Naive thymus-derived CD4-positive, alpha-beta T cell (primary cell): ENCODE measurements around the gene SLC2A11. TPM values are rescaled to one million over a fixed set of nuclear protein-coding genes. Genes with fewer than 3 reads are reported as not detected.
"Not testable (repeated sequence)": the region's sequence is repeated elsewhere in the genome, so short reads cannot be mapped to it uniquely, and the experiment has no call there.

ENCODE experiments used
- ATAC-seq: fragments of 150-1000 bp; cut with Tn5 transposase; 2 replicates; pipeline ENCODE4 v1.10.0; 2021; ENCODE audit warnings: mild to moderate bottlenecking, moderate library complexity
- CTCF ChIA-PET: fragments of 350-600 bp; sonication (Branson Sonifier 250); formaldehyde crosslinking; loops from one replicate; lab custom pipeline; 2021; ENCODE audit warnings: antibody characterized with exemption; lab: Charles Lee
- POLR2A ChIA-PET: fragments of 350-600 bp; sonication (Branson Sonifier 250); formaldehyde crosslinking; loops from one replicate; lab custom pipeline; 2021; ENCODE audit warnings: antibody characterized with exemption, inconsistent platforms; lab: Charles Lee
- DNase-seq, 9 donors: peaks; one replicate each; pipeline versions ENCODE4 v3.0.0 to v3.0.0-alpha.2; 2020 to 2022; ENCODE audit warnings: mixed read lengths in 1 of 9
- H3K27ac ChIP-seq: one replicate; pipeline ENCODE4 v1.7.0; 2013; ENCODE audit warnings: mild to moderate bottlenecking, low read depth, low read length, moderate library complexity
- H3K27me3 ChIP-seq, 2 donors: one replicate each; pipeline ENCODE4 v1.7.0; 2013; ENCODE audit warnings: low read length in 2 of 2, mild to moderate bottlenecking in 2 of 2, moderate library complexity in 2 of 2; ENCODE audit not compliant: control insufficient read depth in 2 of 2, insufficient read depth in 2 of 2
- H3K36me3 ChIP-seq, 3 experiments: 1 replicate in 2 of 3; 2 replicates in 1 of 3; pipeline ENCODE4 v1.7.0; 2013; ENCODE audit warnings: low read length in 3 of 3, mild to moderate bottlenecking in 3 of 3, moderate library complexity in 1 of 3; ENCODE audit not compliant: insufficient read depth in 3 of 3, control insufficient read depth in 2 of 3
- H3K4me1 ChIP-seq, 2 donors: one replicate each; pipeline ENCODE4 v1.7.0; 2013; ENCODE audit warnings: low read length in 2 of 2, mild to moderate bottlenecking in 2 of 2, moderate library complexity in 1 of 2; ENCODE audit not compliant: control insufficient read depth in 2 of 2, insufficient read depth in 2 of 2
- H3K4me3 ChIP-seq: 2 replicates; pipeline ENCODE4 v1.7.0; 2013; ENCODE audit warnings: mild to moderate bottlenecking, low read length
- H3K9me3 ChIP-seq, 3 experiments: 1 replicate in 2 of 3; 2 replicates in 1 of 3; pipeline ENCODE4 v1.7.0; 2013; ENCODE audit warnings: low read length in 3 of 3; ENCODE audit not compliant: control insufficient read depth in 2 of 3
- H3K27ac Mint-ChIP-seq, 9 donors: one replicate each; pipeline ENCODE4 v1.8.0; 2020 to 2022; ENCODE audit warnings: mixed read lengths in 9 of 9, mild to moderate bottlenecking in 8 of 9, moderate library complexity in 5 of 9, inconsistent platforms in 2 of 9
- H3K27me3 Mint-ChIP-seq, 5 donors: one replicate each; pipeline ENCODE4 v1.8.0; 2021 to 2022; ENCODE audit warnings: mixed read lengths in 5 of 5, mild to moderate bottlenecking in 1 of 5
- H3K36me3 Mint-ChIP-seq, 5 donors: one replicate each; pipeline ENCODE4 v1.8.0; 2020 to 2022; ENCODE audit warnings: mixed read lengths in 5 of 5, mild to moderate bottlenecking in 3 of 5, inconsistent platforms in 1 of 5
- H3K4me1 Mint-ChIP-seq, 7 donors: one replicate each; pipeline ENCODE4 v1.8.0; 2020 to 2022; ENCODE audit warnings: mixed read lengths in 7 of 7, mild to moderate bottlenecking in 3 of 7, inconsistent platforms in 1 of 7
- H3K4me3 Mint-ChIP-seq, 10 donors: one replicate each; pipeline ENCODE4 v1.8.0; 2020 to 2022; ENCODE audit warnings: mild to moderate bottlenecking in 10 of 10, mixed read lengths in 10 of 10, moderate library complexity in 6 of 10, inconsistent platforms in 2 of 10
- H3K9me3 Mint-ChIP-seq, 11 donors: one replicate each; pipeline ENCODE4 v1.8.0; 2020 to 2022; ENCODE audit warnings: mixed read lengths in 11 of 11, mild to moderate bottlenecking in 4 of 11, inconsistent platforms in 1 of 11, moderate library complexity in 1 of 11
- intact Hi-C, 2 donors: fragments of 100-400 bp; cut with micrococcal nuclease; formaldehyde crosslinking; loops; one replicate each; pipeline ENCODE4 v1.15.1; 2023
- polyA plus RNA-seq, 2 donors: library from polyadenylated mRNA; unstranded; fragments of 300-500 nt; fragmentation: Illumina TruSeq; gene quantifications; one replicate each; pipeline ENCODE4 v1.2.3, GENCODE V29; 2021
- total RNA-seq, 6 experiments: library from RNA in 5 of 6; stranded (reverse) in 5 of 6; gene quantifications; 1 replicate in 5 of 6; 2 replicates in 1 of 6; pipeline ENCODE4 v1.2.3 and lab custom pipeline; 2021 to 2026

Gene SLC2A11
- total and polyA plus RNA-seq, 7 experiments from 2014 or later: 5.9 to 29.7 (median 10.9) TPM

DNA sequence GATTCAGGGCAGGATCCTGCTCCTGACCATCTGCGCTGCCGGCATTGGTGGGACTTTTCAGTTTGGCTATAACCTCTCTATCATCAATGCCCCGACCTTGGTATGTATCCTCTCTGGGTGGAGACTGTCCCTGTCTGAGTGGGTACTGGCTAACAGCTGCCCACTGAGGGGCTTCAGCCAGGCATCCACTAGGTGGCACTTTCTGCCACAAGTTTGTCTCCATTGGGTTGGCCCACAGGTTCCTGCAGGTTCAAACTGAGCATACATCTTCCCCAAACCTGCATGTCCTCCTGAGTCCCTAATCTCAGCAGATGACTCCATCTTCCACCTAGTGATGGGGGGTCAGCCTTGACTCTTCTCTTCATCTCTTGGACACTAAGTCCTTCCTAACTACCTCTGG lies 4.4 kb downstream of the SLC2A11 start:
- Histone ChIP-seq H3K9me3 (no peaks in the 10 kb centered on the region), H3K27ac (no peak overlapping the region), H3K4me3 (no peak overlapping the region), H3K36me3 (no peaks in the 10 kb centered on the region), H3K4me1 (peaks cover 5 to 7% of the 10 kb centered on the region in 2 donors), H3K27me3 (no peaks in the 10 kb centered on the region)
- Mint-ChIP-seq H3K27me3 (peaks cover 0 to 3% (median 0%) of the 10 kb centered on the region in 5 donors), H3K4me3 (no peak overlapping the region), H3K4me1 (peaks cover 13 to 27% (median 20%) of the 10 kb centered on the region in 7 donors), H3K27ac (peak overlapping the region in 2 of 9 donors; percentile 16 to 51), H3K9me3 (no peaks in the 10 kb centered on the region), H3K36me3 (peaks cover 0 to 19% (median 6%) of the 10 kb centered on the region in 5 donors)
- no peak for ATAC-seq
- POLR2A ChIA-PET: interaction anchor here (1.1 kb wide), 1 partner anchor 32 kb away, joined by 3 read pairs; the partner anchor contains the start of gene MIF
- DNase-seq: peak in 1 of 9 donors; percentile 24
- CTCF ChIA-PET: no interaction called here
- intact Hi-C loops: loop anchor here (5.0 to 10.0 kb wide), 2 partner anchors 93 to 95 kb away; no protein-coding TSS in a partner anchor

DNA sequence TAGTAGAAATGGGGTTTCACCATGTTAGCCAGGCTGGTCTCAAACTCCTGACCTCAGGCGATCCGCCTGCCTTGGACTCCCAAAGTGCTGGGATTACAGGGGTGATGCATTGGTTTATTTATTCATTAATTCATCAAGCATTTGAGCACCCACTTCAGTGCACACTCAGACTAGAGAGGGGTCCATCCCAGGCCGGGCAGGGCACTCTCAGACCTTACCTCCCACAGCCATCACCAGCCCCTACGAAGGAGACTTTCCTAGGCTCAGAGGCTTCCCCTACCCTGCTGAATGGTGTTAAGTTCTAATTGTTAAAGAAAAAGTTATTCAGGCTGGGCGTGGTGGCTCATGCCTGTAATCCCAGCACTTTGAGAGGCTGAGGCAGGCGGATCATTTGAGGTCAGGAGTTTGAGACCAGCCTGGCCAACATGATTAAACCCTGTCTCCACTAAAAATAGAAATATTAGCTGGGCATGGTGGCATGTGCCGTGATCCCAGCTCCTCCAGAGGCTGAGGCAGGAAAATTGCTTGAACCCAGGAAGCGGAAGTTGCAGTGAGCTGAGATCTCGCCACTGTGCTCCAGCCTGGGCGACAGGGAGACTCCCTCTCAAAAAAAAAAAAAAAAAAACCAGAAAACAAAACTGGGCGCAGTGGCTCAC lies 7.0 kb downstream of the SLC2A11 start:
- not testable (repeated sequence) for H3K4me3 Mint-ChIP-seq, H3K4me1 Mint-ChIP-seq, H3K9me3 ChIP-seq, H3K27me3 Mint-ChIP-seq, H3K9me3 Mint-ChIP-seq, H3K27ac ChIP-seq, H3K4me3 ChIP-seq, H3K27ac Mint-ChIP-seq, ATAC-seq, DNase-seq, H3K27me3 ChIP-seq, H3K4me1 ChIP-seq
- intact Hi-C loops: loop anchor here (5.0 to 10.0 kb wide), 2 partner anchors 90 to 93 kb away; no protein-coding TSS in a partner anchor
- H3K36me3 ChIP-seq: peaks cover 0 to 20% (median 0%) of the 10 kb centered on the region in 3 experiments
- POLR2A ChIA-PET: interaction anchor here (1.6 kb wide), 1 partner anchor 29 kb away, joined by 4 read pairs; no protein-coding TSS in a partner anchor
- H3K36me3 Mint-ChIP-seq: peaks cover 0 to 34% (median 15%) of the 10 kb centered on the region in 5 donors
- CTCF ChIA-PET: interaction anchor here (0.6 to 2.3 kb wide), 3 partner anchors 15 to 292 kb away, joined by 4 to 6 read pairs (median 6); no protein-coding TSS in a partner anchor

DNA sequence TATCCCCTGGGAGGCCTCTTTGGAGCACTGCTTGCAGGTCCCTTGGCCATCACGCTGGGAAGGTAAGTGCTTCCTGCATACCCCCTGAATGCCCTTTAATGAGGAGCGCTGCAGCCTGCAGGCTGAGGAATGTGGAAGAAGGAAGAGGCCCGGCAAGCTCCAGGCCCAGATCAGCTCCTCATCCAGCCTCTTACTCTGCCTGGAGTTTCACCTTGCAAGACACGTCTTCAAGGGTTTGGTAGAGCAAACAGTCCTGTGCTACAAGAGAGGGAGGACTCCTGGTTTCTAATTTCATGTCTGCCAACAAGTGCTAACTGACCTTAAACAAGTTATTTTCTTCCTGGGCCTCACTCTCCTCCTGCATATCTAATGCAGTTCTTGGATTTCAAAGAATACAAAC lies 10.9 kb downstream of the SLC2A11 start:
- H3K27ac ChIP-seq: no peak overlapping the region
- CTCF ChIA-PET: no interaction called here
- no peaks in the 10 kb centered on the region for H3K9me3 ChIP-seq
- ATAC-seq (no peak), DNase-seq (no peak)
- no peaks in the 10 kb centered on the region for H3K27me3 Mint-ChIP-seq
- peaks cover 0 to 28% (median 0%) of the 10 kb centered on the region in 3 experiments for H3K36me3 ChIP-seq
- H3K4me3 ChIP-seq: no peak overlapping the region
- peaks cover 0 to 5% (median 0%) of the 10 kb centered on the region in 7 donors for H3K4me1 Mint-ChIP-seq
- H3K27ac Mint-ChIP-seq: no peak overlapping the region
- POLR2A ChIA-PET: no interaction called here
- no peaks in the 10 kb centered on the region for H3K9me3 Mint-ChIP-seq
- no peak overlapping the region for H3K4me3 Mint-ChIP-seq
- no peaks in the 10 kb centered on the region for H3K27me3 ChIP-seq
- H3K36me3 Mint-ChIP-seq: peaks cover 2 to 30% (median 15%) of the 10 kb centered on the region in 5 donors
- no peaks in the 10 kb centered on the region for H3K4me1 ChIP-seq
- intact Hi-C loops: loop anchor here in 1 of 2 donors (10.0 kb wide), 1 partner anchor 86 kb away; no protein-coding TSS in a partner anchor

DNA sequence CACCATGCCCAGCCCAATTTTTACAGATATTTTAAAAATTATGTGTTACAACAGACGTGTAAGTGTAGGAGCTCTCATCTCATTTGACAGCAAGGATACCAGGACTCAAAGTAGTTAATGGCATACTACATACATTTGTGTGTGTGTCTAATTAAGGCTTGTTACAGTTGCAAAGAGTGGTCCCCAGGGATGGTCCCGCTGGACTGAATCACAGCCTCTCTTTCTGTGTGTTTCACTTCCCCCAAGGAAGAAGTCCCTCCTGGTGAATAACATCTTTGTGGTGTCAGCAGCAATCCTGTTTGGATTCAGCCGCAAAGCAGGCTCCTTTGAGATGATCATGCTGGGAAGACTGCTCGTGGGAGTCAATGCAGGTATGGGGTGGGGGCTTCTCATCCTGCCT lies 17.2 kb downstream of the SLC2A11 start:
- POLR2A ChIA-PET: no interaction called here
- intact Hi-C loops: no loop called here
- peaks cover 0 to 2% (median 0%) of the 10 kb centered on the region in 7 donors for H3K4me1 Mint-ChIP-seq
- no peaks in the 10 kb centered on the region for H3K27me3 Mint-ChIP-seq
- Histone ChIP-seq H3K27me3 (no peaks in the 10 kb centered on the region), H3K27ac (no peak overlapping the region), H3K9me3 (no peaks in the 10 kb centered on the region), H3K4me3 (no peak overlapping the region), H3K36me3 (peaks cover 0 to 37% (median 0%) of the 10 kb centered on the region in 3 experiments), H3K4me1 (no peaks in the 10 kb centered on the region)
- H3K4me3 Mint-ChIP-seq: no peak overlapping the region
- H3K36me3 Mint-ChIP-seq: peaks cover 1 to 48% (median 7%) of the 10 kb centered on the region in 5 donors
- CTCF ChIA-PET: interaction anchor here (0.7 kb wide), 1 partner anchor 237 kb away, joined by 3 read pairs; no protein-coding TSS in a partner anchor
- no peaks in the 10 kb centered on the region for H3K9me3 Mint-ChIP-seq
- DNase-seq (no peak), ATAC-seq (no peak)
- H3K27ac Mint-ChIP-seq: no peak overlapping the region

DNA sequence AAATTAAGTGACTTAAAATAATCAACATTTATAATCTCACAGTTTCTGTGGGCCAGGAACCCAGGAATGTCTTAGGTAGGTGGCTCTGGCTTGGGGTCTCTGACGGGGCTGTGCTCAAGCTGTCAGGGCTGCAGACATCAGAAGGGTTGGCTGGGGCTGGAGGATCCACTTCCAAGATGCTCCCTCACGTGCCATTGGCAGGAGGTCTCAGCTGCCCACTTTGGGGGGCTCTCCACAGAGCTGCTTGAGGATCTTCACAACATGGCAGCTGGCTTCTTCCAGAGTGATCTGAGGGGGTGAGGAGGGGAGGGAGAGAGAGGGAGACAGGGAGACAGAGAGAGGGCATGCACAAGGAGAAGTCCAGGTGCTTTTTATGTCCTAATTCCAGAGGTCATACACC lies 18.1 kb downstream of the SLC2A11 start:
- CTCF ChIA-PET: no interaction called here
- no peak for DNase-seq

DNA sequence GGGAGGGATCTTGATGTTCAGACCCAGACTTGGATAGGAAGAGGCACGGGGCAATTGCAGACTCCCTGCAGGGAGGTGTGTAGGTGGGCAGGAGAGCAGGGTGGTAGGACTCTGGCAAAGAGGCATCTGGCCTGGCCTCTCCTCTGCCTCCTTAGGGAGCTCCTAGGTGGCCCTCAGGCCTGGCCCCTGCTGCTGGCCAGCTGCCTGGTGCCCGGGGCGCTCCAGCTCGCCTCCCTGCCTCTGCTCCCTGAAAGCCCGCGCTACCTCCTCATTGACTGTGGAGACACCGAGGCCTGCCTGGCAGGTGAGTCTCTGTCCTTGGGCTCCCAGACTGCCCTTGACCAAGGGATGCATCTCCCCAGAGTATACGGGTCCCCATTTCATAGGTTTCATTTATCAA lies 19.9 kb downstream of the SLC2A11 start:
- H3K4me1 Mint-ChIP-seq: peaks cover 0 to 3% (median 0%) of the 10 kb centered on the region in 7 donors
- H3K4me3 Mint-ChIP-seq: no peak overlapping the region
- no peaks in the 10 kb centered on the region for H3K9me3 Mint-ChIP-seq
- peaks cover 0 to 60% (median 25%) of the 10 kb centered on the region in 5 donors for H3K36me3 Mint-ChIP-seq
- CTCF ChIA-PET: no interaction called here
- H3K27me3 ChIP-seq: no peaks in the 10 kb centered on the region
- H3K27ac ChIP-seq: no peak overlapping the region
- intact Hi-C loops: no loop called here
- H3K36me3 ChIP-seq: peaks cover 0 to 34% (median 0%) of the 10 kb centered on the region in 3 experiments
- no peak overlapping the region for H3K4me3 ChIP-seq
- H3K27me3 Mint-ChIP-seq: no peaks in the 10 kb centered on the region
- ATAC-seq: no peak
- no peak for DNase-seq
- H3K4me1 ChIP-seq: no peaks in the 10 kb centered on the region
- POLR2A ChIA-PET: interaction anchor here (1.0 kb wide), 1 partner anchor 13 kb away, joined by 4 read pairs; no protein-coding TSS in a partner anchor
- H3K27ac Mint-ChIP-seq: no peak overlapping the region
- no peaks in the 10 kb centered on the region for H3K9me3 ChIP-seq

More for the DNA sequence above, 18.1 kb downstream of the SLC2A11 start:
- peaks cover 0 to 2% (median 0%) of the 10 kb centered on the region in 7 donors for H3K4me1 Mint-ChIP-seq
- H3K9me3 Mint-ChIP-seq: no peaks in the 10 kb centered on the region
- Histone ChIP-seq H3K36me3 (peaks cover 0 to 32% (median 0%) of the 10 kb centered on the region in 3 experiments), H3K4me1 (no peaks in the 10 kb centered on the region), H3K27ac (no peak overlapping the region), H3K27me3 (no peaks in the 10 kb centered on the region), H3K9me3 (no peaks in the 10 kb centered on the region), H3K4me3 (no peak overlapping the region)
- H3K36me3 Mint-ChIP-seq: peaks cover 0 to 49% (median 13%) of the 10 kb centered on the region in 5 donors
- H3K4me3 Mint-ChIP-seq: no peak overlapping the region
- H3K27ac Mint-ChIP-seq: no peak overlapping the region
- intact Hi-C loops: no loop called here
- no peak for ATAC-seq
- POLR2A ChIA-PET: no interaction called here
- H3K27me3 Mint-ChIP-seq: no peaks in the 10 kb centered on the region
